Activated T-cell treated with anti-CD3 and anti-CD28 coated beads for 1 hour (primary cell): ENCODE measurements around the gene IGFBPL1.
"Not testable (repeated sequence)": the region's sequence is repeated elsewhere in the genome, so short reads cannot be mapped to it uniquely, and the experiment has no call there.

Experiments
- DNase-seq: peaks from one replicate; pipeline ENCODE4 v3.0.0-alpha.2; 2020; ENCODE audit warnings: low read depth

IGFBPL1 gene

DNA sequence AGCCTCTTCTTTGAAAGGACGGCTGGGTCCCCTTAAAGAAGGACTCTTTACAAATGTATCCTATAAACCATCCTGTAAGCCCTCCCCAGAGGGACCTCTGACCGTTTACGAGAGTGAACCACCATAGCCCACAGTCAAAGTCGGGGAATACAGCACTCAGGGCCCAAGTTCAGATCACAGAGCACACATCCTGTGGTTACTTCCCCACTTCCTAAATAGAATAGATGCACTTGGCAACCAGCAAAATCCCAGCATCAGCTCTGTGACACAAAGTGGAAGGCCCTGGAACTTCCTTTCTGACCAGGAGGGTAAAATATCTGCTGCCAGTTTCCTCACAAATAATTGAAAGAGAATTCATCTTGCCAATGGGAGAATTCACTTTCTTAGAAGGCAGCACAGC lies 6.9 kb upstream of the IGFBPL1 start:
- DNase-seq, result no peak

DNA sequence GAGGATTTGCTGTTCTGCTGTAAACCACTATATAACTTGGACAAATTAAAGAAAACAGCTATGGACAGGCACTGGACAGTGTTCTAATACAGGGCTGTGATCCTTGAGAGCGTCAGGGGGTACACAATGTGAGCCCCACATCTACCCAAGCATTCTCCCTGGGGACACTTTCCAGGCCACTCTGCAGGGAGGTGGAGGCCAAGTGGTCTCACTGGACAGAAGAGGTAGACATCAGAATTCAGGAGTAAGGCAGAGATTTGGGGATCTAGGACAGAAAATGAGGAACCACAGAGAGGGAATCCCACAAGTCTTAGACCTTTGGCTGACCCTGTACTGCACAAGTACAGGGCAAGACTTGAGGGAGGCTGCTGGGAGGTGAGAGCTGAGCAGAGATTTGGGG lies 3.8 kb upstream of the IGFBPL1 start:
- no peak for DNase-seq

DNA sequence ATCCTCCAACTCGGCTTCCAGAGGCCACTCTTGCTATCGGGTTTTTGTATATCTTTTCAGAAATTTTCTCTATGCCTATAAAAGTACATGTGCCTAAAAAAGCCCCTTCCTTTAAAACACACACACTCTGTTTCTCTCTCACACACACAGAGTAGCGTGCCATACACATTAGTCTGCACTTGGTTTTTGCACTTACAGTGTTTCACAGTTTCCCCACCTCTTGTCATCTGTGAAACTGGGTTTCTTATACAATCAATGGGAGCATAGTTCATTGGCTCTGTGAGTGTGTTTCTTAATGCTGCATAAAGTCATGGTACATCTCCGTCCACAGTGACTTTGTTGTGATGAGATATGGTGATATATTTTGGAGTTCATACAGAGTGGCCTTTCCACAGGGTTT lies 664 bp upstream of the IGFBPL1 start:
- no peak for DNase-seq

DNA sequence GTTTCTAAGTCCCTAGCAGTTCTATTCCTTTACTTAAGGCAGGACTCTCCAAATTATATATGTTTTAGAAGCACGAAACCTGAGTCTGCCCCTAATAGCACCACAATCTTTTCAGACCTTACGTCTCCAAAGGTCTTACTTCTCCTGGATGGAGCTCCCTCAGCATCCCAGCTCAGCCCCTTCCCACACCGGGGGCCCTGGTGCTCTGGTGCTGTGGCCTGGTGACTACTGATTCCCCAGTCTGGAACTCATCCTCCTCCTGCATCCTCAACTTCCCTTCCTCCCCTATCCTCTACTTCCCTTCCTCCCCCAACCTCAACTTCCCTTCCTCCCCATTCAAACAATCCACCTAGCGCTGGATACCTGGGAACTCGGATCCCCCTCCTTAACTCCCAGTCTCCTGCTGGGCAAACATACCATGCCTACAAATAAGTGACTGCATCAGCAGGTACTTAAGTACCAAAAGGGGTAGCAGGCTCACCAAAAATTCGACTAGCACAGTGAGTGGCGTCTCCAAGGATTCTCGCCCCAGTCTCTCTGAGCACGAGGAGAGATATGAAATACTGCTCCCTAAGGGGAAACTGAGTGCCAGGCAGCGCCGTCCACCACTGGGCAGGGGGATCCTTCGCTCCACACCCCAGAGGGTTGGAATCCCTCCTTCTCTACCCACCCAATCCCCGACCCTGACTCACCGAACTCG lies 831 bp downstream of the IGFBPL1 start:
- DNase-seq, result no peak

DNA sequence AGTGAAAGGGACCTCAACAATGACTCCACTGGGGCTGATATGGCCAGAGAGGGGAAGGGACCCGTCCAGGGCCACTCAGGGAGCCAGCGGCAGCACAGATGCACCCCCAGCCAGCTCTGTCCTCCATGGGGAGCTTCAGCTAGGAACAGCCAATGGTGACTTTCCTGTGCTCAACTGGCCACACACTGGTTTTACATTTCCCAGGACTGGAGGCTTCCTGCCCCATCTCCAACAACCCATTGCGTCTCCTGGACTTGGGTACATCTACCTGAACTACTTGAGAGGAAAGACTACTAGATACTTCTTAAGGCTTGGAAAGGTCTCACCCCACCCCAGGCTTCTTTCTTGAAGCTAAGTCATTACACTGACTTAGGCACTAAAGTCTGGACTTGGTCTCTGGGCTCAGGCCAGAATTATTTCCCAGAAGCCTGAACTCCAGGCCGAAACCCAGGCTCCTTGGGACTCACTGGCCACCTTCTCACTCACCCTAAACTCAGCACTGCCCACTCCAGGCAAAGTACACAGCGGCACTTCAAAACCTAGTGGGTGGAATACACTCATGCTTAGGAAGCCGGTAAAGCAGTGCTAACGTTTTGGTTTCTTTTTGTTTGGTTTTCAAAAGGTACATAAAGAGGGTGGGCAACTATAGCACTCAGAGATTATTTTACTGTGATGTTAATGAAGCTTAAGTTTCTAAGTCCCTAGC lies 1.5 kb downstream of the IGFBPL1 start:
- DNase-seq, result no peak

DNA sequence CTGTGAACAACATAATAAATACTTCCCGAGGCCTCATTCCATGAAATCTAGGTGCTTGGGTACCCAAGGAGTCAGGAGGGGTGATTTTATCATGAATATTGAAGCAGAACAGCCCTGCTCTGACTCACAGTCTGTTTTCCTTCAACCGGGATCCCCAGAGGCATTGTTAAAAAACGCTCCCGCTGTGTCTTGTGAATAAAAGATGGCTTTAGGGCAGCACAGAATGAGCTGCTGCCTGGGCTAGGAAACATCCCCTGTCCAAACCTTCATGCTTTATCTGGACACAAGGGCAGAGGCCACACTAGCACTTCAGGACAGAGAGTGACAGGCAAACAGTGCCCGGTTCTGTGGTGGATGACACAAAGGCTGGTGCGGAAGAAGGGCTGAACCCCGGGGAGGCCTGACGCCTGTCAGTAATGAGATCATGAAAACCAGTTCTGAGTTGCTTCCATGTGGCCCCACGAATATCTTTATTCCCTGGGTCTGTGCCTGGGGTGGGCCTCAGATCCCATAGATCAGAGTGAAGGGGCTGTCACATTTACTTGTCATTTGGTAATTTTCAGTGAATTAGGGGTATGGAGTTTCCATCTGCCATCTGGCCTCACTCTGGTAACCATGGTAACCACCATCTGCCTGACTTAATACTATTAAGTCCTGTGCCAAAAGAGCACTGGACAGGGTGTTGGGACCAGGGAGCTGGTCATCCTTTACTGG lies 2.6 kb downstream of the IGFBPL1 start:
- no peak for DNase-seq

DNA sequence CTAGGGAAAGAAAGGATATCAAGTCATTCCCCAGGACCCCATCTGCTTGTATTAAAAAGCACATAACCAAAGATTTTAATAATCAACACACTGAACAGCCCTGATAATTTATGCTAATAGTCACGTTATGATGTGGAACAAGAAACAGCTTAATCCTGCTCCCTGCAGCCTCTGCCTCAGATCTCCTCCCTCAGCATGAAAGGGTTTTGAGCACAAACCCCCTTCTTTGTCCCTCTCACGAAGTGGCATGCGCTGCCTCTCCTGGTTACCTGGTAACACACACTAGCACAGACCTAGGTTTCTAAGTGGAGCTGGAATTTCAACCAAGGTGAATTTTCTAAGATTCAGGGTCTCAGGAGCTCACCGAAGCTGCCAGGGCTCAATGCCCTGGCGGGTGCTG lies 5.1 kb downstream of the IGFBPL1 start:
- DNase-seq, result no peak

DNA sequence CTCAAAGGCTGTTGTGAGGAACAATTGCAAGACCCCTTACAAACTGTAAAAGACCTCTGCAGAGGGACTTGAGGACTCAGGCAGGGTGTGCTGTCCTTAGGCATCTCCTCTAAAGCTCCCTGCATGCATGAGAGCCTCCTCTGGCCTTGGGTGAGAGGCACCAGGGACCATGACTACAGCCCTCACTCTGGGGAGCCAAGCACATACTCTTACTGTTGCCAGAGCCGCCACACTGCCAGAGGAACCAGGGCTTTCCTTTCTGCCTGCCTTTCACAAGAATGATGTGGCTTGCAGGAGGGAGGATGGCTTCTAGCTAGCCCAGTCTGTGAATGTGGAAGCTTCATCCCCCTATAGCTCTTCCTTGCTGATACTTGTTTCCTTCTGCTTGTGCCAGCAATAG lies 5.9 kb downstream of the IGFBPL1 start:
- DNase-seq, result no peak

DNA sequence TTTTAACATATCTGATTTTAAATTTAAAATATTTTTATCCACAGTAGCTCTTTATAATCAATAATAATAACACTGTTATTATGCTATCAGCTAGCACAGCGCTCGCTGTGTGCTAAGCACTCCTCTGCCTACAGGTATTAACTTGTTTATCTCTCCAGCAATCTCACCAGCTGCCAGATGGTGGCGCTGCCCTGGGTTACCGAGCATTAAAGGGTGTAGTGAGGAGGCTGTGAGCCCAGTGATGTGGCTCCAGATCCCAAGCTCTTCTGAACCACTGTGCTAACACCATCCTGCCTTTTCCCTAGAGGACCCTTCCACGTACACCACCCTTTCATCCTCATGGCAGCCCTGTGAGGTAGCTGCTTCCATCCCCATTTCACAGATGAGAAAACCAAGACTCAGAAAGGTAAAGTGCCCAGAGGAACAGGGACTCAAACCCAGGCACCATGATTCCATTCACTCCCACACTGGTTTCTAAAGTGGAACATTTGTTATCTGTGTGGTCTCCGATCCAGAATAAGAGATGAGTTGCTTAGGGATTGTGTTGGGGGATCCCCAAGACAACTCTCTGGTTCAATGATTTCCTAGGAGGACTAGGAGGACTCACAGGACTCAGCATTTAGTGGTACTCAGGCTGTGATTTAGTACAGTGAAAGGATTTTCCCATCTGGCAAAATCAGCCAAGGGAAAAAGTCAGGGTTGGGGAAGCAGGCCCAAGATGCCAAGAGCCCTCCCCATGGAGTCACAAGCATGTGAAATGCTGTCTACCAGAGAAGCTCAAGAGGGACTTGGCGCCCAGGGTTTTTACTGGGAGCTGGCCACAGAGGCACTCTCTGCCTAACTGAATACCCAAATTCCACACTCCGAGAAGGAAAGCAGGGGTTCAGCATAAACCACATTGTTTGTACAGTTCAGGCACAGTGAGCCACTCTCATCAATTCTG lies 7.0 kb downstream of the IGFBPL1 start:
- DNase-seq, result peak; percentile 12

DNA sequence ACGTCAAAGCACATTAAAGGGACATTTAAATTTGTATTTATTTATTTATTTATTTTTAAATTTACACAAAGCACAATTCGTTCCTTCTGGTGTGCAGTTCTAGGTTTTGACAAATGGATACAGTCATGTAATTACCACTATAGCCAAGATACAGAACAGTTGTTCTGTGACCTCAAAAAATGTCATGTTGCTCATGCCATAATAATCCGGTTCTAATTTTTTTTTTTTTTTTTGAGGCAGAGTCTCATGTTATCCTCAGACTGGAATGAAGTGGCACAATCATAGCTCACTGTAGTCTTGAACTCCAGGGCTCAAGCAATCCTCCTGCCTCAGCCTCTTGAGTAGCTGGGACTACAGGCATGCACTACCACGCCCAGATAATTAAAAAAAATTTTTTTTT lies 7.8 kb downstream of the IGFBPL1 start:
- DNase-seq, result no peak

DNA sequence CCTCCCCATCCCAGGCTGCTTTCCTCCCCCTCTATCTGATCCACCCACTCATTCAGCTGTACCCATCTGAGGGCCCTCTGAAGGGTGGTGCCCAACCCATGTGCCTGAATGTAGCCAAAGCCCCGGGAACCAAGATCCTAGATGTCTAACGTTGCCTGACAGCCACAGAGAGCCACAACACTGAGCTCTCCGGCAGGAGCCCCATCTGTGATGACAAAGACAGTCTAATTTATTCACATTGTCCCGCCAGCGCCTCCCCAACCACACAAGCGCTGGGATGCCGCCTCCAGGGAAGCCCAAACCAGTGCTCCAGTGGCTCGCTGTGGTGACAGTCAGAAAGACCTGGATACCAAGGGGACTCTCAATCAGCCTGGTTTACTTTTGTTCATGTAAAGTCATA lies 8.4 kb downstream of the IGFBPL1 start:
- DNase-seq, result no peak

DNA sequence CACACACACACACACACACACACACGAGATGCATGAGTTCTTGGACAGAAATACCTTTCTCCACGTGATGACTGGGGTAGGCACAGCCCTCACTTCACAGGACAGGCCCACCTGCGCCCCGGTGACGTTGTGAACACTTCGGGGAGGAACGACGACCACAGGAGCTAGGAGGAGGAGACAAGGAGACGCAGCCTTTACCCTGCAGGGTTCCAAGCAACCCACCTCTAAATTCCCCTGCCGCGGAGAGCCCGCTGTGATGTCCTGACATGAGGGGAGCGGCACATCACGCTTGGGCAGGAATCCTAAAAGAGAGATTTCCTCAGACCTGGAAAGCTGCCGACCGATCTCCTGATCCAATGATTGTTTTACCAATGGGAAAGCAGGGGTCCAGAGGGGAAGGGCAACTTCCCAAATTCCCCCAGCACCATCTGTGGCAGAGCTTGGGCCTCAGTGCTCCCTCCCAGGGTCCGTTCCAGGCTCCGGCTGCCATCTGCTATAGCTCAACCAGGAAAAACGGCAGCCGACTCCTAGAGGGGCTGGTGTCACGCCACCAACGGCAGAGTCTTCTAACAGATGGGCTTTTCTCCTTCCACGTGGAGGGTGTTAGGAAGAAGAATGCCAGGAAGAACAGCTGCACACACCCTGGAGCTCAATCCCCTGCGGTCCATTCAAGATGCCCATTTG lies 10.1 kb downstream of the IGFBPL1 start:
- DNase-seq, result no peak

DNA sequence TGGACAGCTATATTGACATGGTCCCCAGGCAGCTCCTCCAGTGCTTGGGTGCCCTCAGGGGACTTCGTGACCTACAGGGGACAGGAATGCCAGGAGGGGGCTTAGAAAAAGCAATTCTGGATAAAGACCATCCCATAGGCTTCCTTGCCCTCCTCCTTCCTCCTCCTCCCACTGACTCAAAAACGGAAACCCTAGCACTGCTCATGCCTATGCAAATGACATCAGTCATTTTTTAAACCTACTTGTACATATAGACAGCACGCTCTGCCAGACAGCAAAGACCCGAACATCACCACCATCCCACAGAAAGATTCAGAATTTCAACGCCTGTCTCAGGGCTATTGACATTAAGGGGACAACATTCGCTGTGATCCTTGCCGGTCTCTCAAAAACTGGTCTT lies 11.0 kb downstream of the IGFBPL1 start:
- DNase-seq, result no peak

DNA sequence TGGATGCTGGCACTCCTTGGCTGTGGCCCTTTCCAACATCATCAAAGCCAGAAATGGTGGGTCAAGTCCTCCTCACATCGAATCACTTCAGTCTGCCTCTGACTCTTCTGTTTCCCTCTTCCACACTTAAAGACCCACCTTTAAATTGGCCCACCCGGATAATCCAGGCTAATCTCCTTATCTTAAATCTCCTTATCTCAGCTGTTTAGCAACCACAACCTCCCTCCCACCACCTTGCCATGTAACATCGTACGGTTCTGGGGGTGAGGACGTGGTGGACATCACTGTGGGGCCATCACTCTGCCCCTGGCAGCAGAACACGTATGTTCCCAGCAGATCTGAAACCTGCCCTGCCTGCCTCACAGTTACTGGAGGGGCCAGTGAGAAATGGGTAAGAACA lies 11.5 kb downstream of the IGFBPL1 start:
- no peak for DNase-seq

DNA sequence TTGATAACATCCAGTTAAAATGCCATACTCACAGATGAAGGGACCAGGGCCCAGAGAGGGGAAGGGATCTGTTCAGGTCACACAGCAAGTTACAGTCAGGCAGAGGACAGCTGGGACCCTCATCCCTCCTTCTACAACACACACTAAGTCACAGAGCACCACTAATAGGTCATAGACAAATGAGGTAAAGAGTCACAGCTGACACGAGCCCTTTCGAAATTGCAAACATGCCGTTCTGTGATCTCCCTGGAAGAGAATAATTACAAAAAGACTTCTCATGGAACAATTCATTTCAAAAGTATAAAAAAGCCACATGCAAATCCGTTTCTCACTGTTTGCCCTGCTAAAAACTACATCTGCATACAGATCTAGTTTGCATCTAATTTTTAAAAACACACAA lies 15.5 kb downstream of the IGFBPL1 start:
- DNase-seq, result no peak

DNA sequence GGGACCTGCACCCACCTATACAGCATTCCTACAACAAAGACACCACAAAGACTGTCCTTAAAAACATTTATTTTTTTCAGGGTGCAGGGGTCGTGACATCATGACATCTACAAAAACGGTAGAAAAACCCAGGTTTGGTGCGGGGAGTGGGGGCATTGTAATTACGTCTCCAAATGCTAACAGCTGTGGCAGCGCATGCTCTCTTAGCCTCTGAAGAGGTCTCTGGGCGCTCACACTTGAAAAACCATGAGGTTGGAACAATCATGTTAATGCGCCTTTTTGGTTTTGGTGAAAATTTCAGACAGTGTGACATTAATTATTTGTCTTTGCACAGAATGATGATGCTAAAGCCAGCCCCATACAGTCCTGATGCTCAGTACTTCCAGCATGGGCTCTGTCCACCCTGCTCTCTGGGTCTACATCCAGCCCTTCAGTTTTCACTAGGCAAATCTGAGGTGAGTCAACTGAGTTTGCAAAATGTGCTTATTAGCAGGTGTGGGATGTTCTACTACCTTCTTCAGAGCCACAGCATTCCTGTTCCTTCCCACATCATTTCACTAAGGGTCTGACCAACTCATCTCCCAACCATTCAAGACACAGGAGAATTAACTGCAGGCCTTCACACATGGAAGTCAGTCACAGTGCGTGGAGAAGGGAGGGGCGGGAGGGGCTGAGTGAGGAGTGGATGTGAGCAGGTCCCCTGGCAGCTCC lies 17.6 kb downstream of the IGFBPL1 start:
- no peak for DNase-seq

DNA sequence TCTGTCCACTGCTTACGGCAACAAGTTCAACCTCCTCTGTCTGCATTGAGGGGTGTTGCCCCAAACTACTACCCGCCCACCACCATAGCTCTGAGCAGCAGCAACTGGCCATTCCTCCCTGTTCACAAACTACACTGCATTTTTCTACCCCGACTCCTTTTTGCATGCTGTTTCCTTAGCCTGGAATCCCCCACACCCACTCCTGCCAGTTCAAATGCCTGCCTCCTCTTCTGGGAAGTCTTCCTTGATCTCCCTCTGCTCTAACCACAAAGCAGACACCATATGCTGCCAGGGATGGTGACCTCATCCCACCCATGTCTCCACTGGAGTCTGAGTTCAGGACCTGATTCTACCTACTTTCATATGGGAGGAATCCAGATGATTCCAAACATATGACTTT lies 18.5 kb downstream of the IGFBPL1 start:
- no peak for DNase-seq

DNA sequence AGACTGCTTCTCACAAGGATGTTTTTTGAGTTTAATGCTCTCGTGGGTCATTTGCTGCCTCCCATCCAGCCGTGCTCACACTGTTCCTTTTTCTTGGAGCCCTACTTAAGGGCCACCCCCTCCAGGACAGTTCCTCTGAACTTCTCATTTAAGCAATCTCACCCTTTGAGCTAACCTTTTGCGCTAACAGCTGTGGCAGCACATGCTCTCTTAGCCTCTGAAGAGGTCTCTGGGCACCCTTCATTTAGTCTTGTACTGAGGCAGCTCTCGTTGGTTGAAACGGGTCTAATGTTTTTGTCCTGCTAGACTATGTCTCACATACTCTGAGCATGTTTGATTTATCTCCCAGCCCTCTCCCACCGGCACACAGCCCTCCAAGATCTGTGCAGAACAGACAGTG lies 19.9 kb downstream of the IGFBPL1 start:
- no peak for DNase-seq

DNA sequence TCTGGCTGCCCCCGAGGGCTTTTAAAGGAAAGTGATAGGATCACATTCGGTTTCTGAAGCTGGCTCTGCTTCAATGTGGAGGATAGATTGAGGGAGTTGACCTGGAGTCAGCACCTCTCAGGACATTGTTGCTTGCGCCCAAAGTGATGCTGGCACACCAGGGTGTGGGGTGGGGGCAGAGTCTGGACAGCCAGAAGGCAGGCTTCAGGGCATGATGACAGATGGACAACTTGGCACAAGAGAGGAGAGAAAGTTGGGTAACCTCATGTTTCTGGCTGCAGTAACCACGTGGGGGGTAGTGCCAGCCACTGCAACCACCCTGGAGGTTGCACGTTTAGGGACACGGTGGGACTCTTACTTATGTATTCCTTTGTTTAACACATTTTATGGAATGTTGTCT lies 22.3 kb downstream of the IGFBPL1 start:
- no peak for DNase-seq

DNA sequence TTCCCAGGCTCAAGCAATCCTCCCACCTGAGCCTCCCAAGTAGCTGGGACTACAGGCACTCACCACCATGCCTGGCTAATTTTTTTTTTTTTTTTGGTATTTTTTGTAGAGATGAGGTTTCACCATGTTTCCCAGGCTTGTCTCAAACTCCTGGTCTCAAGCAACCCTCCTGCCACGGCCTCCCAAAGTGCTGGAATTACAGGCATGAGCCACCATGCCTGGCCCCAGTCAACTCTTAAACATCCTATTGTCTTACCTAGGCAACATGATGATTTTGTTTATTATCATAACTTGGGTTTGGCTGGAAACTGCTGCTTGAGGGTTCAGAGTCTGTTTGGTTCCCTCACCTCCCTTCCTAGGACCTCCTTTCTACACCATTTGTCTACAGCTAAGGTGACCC lies 25.1 kb downstream of the IGFBPL1 start:
- not testable (repeated sequence) for DNase-seq

DNA sequence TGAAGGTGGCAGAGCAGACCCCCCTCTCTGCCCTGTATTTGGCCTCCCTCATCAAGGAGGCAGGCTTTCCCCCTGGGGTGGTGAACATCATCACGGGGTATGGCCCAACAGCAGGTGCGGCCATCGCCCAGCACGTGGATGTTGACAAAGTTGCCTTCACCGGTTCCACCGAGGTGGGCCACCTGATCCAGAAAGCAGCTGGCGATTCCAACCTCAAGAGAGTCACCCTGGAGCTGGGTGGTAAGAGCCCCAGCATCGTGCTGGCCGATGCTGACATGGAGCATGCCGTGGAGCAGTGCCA lies 27.9 kb downstream of the IGFBPL1 start:
- DNase-seq, result no peak
